Fibroblast of pulmonary artery (primary cell): ENCODE measurements around the gene LRRC43.

Experiments
- DNase-seq: peaks from one replicate; pipeline ENCODE4 v3.0.0-alpha.2; 2010; ENCODE audit warnings: low read depth
- H3K4me3 ChIP-seq: replicated peaks from 2 replicates; pipeline ENCODE4 v1.5.1; 2011; ENCODE audit warnings: low read depth, mild to moderate bottlenecking, control low read depth, low read length, moderate library complexity
- CTCF ChIP-seq: IDR thresholded peaks from 2 replicates; pipeline ENCODE4 v1.5.1; 2011; ENCODE audit warnings: mild to moderate bottlenecking, control low read depth, low read length, inconsistent platforms; ENCODE audit errors: missing control alignments

LRRC43 gene

GRCh38 chr12:122138616-122139015 lies 44.3 kb upstream of the LRRC43 start:
- no peak overlapping the region for H3K4me3 ChIP-seq
- TF ChIP-seq CTCF = no peak
- no peak for DNase-seq

GRCh38 chr12:122139266-122139665 lies 43.7 kb upstream of the LRRC43 start:
- H3K4me3 ChIP-seq = no peak overlapping the region
- no peak for TF ChIP-seq CTCF
- DNase-seq = no peak

GRCh38 chr12:122139941-122140340 lies 43.0 kb upstream of the LRRC43 start:
- no peak overlapping the region for H3K4me3 ChIP-seq
- no peak for DNase-seq
- no peak for TF ChIP-seq CTCF

GRCh38 chr12:122140467-122141257 lies 42.3 kb upstream of the LRRC43 start:
- no peak overlapping the region for H3K4me3 ChIP-seq
- no peak for DNase-seq
- TF ChIP-seq CTCF = no peak

GRCh38 chr12:122141911-122142725 lies 40.8 kb upstream of the LRRC43 start:
- no peak for DNase-seq
- no peak for TF ChIP-seq CTCF
- no peak overlapping the region for H3K4me3 ChIP-seq

GRCh38 chr12:122142857-122143256 lies 40.1 kb upstream of the LRRC43 start:
- H3K4me3 ChIP-seq = no peak overlapping the region
- no peak for DNase-seq

More at GRCh38 chr12:122142857-122143256, 40.1 kb upstream of the LRRC43 start:
- no peak for TF ChIP-seq CTCF
